Cerebellar nuclear complex (tissue), 1 donor: ENCODE data around the gene CA12.
"Not testable (repeated sequence)": the region's sequence is repeated elsewhere in the genome, so short reads cannot be mapped to it uniquely, and the experiment has no call there.

Experiments used
- DNase-seq, 2 experiments: peaks; one replicate each; lab custom pipeline; 2025; lab: John Stamatoyannopoulos, UW

The CA12 gene

GRCh38 chr15:63381301-63382204, at the start of gene CA12:
Gene CA12, minus strand, starts transcription at chr15:63381846. Its CDS starts 126 bp downstream, at chr15:63381720.
- peak in 1 of 2 experiments; percentile 3 for DNase-seq

DNA sequence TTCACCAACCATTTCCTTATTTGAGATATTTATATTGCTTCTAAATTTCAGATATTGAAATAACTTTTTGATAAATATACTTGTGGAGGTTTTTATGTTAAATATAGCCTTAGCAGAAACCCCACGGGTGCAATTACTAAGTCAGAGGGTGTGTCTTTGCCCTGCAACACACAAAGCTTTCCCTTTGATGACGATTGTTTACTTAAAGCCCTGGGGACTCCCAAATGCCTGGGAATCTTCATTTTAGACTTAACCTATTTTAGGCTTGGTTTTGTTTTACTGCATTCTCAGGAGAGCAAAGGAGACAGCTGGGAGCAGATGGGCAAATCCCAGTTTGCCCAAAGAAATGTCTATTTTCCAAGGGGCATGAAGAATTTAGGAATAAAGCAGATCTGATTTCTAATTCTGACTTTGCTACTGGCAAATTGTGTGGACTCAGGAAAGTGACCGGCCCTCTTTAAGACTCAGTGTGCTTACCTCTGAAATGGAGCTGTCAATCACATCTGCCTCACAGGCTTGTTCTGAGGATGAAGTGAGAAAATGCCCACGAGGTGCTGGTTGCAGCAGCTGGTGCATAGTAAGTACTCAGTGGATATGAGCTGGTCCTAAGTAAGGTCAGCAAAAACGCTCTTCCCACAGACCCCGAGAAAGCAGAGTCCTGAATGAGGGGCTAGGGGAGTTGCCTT, 49.3 kb upstream of the CA12 start:
- no peak for DNase-seq

DNA sequence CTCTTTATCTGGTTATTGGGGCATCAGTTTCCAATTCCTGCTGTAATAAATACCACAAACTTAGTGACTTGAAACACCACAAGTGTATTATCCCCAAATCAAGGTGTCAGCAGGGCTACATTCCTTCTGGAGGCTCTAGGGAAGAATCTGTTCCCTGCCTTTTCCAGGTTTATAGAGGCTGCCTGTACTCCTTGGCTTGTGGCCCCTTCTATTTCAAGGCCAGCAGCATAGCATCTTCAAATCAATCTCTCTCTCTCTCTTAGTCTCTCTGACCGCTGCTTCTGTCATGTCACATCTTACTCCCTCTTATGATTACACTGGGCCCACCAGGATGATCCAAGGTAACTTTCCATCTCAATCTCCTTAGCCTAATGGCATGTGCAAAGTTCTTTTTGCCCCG, 44.9 kb upstream of the CA12 start:
- no peak for DNase-seq

DNA sequence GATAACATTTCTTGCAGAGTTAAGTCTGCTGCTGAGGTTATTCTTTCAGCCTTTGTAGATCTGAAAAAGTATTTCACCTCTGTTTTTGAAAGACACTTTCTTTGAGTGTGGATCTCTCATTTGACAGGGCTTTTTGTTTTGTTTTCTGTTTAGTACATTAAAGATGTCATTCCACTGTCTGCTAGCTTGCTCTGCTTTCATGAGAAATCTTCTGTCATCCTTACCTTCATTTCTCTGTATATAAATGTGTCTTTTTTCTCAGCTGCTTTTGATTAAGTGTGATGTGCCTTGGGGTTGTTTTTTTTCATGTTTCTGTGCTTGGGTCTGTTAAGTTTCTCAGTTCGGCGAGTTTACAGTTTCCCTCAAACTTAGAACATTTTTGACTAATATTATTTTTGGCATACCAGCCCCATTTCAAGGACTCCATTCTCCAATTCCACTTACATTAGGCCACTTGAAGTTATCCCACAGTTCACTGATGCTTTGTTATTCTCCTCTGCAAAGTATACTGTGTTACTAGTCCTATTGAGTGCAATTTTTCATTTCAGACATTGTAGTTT, 43.9 kb upstream of the CA12 start:
- DNase-seq = no peak

- DNase-seq = no peak
Observed at GRCh38 chr15:63422891-63423590, 41.4 kb upstream of the CA12 start.

GRCh38 chr15:63421433-63421832, 39.8 kb upstream of the CA12 start:
- DNase-seq = no peak

DNA sequence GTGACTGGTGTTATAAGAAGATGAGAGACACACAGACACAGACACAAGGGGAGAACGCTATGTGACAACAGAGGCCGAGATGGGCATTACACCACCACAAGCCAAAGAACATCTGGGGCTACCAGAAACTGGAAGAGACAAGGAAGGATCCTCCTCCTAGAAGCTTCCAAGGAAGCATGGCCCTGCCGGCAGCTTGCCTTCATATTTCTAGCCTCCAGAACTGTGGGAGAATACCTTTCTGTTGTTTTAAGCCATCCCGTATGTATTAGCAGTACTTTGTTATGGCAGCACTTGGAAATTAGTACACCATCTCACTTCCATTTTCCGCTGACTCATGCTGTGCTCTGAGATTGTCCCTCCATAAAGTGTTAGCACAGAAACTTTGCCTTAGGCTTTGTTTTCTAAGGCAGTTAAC, 38.7 kb upstream of the CA12 start:
- DNase-seq = no peak

DNA sequence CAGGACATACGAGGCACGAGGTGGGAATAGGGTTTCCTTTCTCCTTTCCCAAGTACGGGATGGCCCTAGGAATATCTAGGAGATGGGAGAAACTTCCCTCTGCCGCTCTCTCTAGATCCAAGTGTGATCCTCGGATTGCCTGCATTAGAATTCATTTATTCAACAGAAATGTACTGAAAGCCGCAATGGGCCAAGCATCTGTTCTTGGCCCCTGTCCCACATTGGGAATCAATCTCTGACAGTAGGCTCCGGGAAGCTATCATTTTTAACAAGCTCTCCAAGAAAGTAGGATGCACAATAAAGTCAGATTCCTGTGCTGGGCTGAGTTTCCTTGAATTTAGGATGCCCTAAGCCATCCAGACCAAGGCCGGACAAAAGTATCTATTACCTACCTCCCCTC, 37.2 kb upstream of the CA12 start:
- DNase-seq = no peak

DNA sequence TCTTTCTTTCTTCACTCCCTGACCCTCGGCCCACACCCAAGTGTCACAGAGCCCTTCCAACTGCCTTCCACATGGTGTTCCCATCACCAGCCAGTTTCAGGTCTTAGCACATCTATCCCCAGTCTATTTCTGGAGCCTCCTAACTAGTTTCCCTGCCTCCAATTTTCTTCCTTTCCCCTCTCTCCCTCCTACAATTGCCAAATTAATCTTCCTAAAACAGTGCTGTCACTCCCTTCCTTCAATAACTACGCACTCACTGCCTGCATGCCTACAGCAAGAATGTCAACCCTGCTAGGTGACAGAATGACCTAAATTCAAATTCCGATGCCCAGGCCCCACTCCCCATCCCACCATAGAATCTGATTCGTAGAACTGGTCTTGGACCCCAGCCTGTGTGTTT, 36.1 kb upstream of the CA12 start:
- no peak for DNase-seq

GRCh38 chr15:63417274-63417673, 35.6 kb upstream of the CA12 start:
- not testable (repeated sequence) for DNase-seq

DNA sequence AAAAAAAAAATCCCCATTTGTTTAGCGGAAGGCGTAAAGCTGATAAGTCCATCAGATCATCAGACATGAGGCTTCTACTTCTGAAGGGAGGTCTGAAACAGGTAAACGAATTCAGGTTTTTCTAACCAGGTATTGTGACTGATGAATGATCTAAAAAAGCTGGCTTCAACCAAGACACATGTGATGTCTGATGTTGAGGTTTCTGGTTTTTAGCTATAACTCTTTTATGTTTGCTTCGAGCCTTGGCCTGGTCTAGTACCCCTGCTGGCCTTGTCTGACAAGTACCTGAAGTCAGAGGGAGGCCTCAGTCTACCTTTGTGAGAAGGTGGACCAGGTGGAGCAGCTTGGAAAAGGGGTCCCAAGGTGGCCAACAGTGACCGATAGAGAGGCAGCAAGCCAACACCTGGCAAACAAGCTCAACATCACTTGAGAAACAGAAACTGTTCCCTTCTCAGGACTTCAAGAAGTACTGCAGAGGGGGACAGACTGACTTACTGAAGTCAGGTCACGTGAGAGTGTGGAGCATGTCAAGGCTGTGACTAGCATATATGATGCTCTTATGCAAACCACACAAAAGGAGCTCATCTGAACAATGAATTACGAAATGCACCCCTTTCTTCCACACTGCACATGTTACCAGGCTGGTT, 33.0 kb upstream of the CA12 start:
- no peak for DNase-seq

DNA sequence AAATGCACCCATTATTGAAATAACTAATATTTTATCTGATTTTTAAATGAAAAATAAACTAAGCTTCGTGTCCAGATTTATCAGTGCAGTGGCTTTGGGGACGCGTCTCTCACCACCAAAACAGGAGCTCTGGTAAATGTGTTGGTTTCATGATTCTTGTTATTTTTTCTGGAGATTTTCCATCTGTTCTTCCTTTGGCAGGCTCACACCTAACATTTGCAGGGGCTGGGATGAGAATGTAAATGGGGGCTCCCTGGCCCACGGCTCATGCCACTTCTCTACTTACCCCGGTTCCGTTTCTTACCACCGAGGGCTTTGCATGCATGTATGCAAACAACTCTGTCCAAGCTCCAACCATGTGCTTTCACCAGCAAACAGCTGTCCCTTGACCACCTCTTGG, 30.9 kb upstream of the CA12 start:
- DNase-seq = no peak

DNA sequence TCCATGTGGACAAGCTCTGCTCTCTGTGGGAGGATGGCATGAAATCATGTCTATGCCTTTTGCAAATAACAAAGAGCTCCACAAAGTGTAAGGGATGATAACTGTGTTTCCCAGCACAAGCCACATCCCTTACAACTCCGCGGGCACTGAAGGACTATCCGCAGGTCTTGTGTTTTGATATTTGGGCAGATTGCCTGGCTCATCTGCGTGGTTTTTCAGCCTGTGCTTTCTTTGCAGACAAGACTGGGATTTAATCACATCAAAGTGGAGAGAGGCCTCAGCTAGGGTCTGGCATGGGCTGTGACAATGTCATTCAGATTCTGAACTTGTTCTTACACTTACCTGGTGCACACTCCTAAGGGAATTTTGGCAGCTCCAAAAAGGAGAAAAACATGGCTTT, 30.2 kb upstream of the CA12 start:
- no peak for DNase-seq

- no peak for DNase-seq
Observed at GRCh38 chr15:63409179-63409578, 27.5 kb upstream of the CA12 start.

GRCh38 chr15:63408524-63408923, 26.9 kb upstream of the CA12 start:
- DNase-seq = no peak

- no peak for DNase-seq
Observed at GRCh38 chr15:63407612-63408011, 26.0 kb upstream of the CA12 start.

DNA sequence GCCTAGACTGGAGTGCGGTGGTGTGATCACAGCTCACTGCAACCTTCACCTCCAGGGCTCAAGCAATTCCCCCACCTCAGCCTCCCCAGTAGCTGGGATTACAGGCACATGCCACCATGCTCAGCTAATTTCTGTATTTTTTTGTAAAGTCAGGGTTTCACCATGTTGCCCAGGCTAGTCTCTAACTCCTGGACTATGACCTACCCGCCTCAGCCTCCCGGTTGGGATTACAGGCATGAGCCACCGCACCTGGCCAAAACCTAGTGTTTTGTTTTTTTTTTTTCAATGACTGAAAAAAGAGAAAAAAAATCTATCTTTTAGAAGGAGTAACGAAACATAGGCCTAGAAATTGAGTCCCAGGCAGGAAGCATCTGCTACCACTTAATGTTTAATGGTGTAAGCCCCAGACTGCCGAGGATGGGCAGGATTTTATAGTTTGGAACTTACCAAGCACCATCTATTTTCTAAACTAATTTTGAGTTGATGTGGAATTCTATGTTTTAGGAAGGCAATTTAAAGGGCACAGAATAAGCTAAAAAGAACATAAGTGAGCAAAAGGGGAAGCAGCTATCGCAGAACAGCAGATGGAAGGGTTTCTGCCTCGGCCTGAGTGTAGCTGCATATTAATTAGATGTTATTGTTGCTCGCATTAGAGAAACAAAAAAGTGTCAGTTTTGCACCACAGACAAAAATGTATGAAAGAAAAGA, 24.2 kb upstream of the CA12 start:
- no peak for DNase-seq

DNA sequence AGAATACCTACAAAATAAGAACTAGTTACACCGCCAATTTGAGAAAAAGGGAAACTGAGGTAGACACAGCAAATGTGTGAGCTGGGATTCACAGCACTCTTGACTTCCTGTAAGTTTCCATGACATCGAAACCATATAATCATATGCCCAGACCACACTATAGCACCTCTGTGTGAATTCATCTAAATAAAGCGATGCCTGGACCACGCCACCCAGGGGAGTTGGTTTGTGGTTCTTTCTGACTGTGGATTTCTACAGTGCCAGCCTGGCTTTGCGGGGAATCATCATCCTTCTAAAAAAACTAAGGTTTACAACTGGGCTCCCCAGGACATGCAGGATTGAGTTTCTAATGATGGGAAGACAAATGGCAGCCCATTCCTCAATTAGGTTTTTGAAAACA, 23.5 kb upstream of the CA12 start:
- no peak for DNase-seq

- no peak for DNase-seq
Observed at GRCh38 chr15:63403254-63403945, 21.8 kb upstream of the CA12 start.

GRCh38 chr15:63402498-63403253, 21.0 kb upstream of the CA12 start:
- no peak for DNase-seq
